Measurements from ENCODE around the gene ASIP. TPM values are rescaled to one million over a fixed set of nuclear protein-coding genes. Genes with fewer than 3 reads are reported as not detected.

ASIP gene
- total and polyA plus RNA-seq, 7 donors: 0.06 to 0.68 (median 0.40) TPM; not detected in 4

GRCh38 chr20:34302723-34303533 is 61.7 kb downstream of the ASIP start, which contains the start of gene AHCY:
Gene AHCY, minus strand, starts transcription at chr20:34303355. Its CDS starts 85 bp downstream, at chr20:34303270.
- peak; percentile 95 to 97 (median 96) for ATAC-seq
- Histone ChIP-seq H3K27ac (peak within 1 kb of the TSS; percentile 96), H3K4me3 (peak within 1 kb of the TSS; percentile 80), H3K4me1 (peaks cover 14% of the 10 kb centered on the region), H3K27me3 (ENCODE audit: insufficient read depth in 3 of 3, low read length in 2 of 3) (no peaks in the 10 kb centered on the region), H3K36me3 (ENCODE audit: insufficient read depth in 1 of 2, low read depth in 1 of 2) (no peaks in the 10 kb centered on the region), H3K9me3 (no peaks in the 10 kb centered on the region)
- 0% methylated on average over 67 to 79 of the region's 79 CpGs for WGBS, 3 donors
- TF ChIP-seq, protein P1, sequence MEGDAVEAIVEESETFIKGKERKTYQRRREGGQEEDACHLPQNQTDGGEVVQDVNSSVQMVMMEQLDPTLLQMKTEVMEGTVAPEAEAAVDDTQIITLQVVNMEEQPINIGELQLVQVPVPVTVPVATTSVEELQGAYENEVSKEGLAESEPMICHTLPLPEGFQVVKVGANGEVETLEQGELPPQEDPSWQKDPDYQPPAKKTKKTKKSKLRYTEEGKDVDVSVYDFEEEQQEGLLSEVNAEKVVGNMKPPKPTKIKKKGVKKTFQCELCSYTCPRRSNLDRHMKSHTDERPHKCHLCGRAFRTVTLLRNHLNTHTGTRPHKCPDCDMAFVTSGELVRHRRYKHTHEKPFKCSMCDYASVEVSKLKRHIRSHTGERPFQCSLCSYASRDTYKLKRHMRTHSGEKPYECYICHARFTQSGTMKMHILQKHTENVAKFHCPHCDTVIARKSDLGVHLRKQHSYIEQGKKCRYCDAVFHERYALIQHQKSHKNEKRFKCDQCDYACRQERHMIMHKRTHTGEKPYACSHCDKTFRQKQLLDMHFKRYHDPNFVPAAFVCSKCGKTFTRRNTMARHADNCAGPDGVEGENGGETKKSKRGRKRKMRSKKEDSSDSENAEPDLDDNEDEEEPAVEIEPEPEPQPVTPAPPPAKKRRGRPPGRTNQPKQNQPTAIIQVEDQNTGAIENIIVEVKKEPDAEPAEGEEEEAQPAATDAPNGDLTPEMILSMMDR (IDR thresholded peaks at IDR 0.05): no peak
- intact Hi-C loops (cut with DNase I): no loop called here
- peak; percentile 97 to 98 for DNase-seq

- DNase-seq: no peak
- H3K27me3 ChIP-seq (ENCODE audit: insufficient read depth in 3 of 3, low read length in 2 of 3): no peaks in the 10 kb centered on the region
- intact Hi-C loops (cut with DNase I): no loop called here
- no peaks in the 10 kb centered on the region for H3K9me3 ChIP-seq
- TF ChIP-seq, protein P1 (IDR thresholded peaks at IDR 0.05): no peak
- H3K4me3 ChIP-seq: no peak overlapping the region
- H3K36me3 ChIP-seq (ENCODE audit: insufficient read depth in 1 of 2, low read depth in 1 of 2): no peaks in the 10 kb centered on the region
- no peak overlapping the region for H3K27ac ChIP-seq
- peaks cover 14% of the 10 kb centered on the region for H3K4me1 ChIP-seq
- 74 to 75% (median 74%) methylated on average over 19 of the region's 19 CpGs for WGBS, 3 donors
- no peak for ATAC-seq
Measured at GRCh38 chr20:34305333-34306230, 64.4 kb downstream of the ASIP start.

- Histone ChIP-seq H3K4me3 (no peak overlapping the region), H3K4me1 (peaks cover 5% of the 10 kb centered on the region), H3K36me3 (ENCODE audit: insufficient read depth in 1 of 2, low read depth in 1 of 2) (no peaks in the 10 kb centered on the region), H3K27me3 (ENCODE audit: insufficient read depth in 3 of 3, low read length in 2 of 3) (peaks cover 0 to 11% (median 4%) of the 10 kb centered on the region in 3 donors), H3K27ac (no peak overlapping the region), H3K9me3 (no peaks in the 10 kb centered on the region)
- intact Hi-C loops (cut with DNase I): loop anchor here (5.0 to 10.0 kb wide), 6 partner anchors 165 to 465 kb away; partner anchors contain the start of gene TP53INP2 (in 1 of the 2)
- DNase-seq: no peak
- TF ChIP-seq, protein P1 (IDR thresholded peaks at IDR 0.05): no peak
- 94 to 100% (median 97%) methylated on average over 3 of the region's 3 CpGs for WGBS, 3 donors
- ATAC-seq: no peak
Measured at GRCh38 chr20:34309691-34310090, 68.5 kb downstream of the ASIP start.

- TF ChIP-seq, protein P1 (IDR thresholded peaks at IDR 0.05): no peak
- no peak for DNase-seq
- intact Hi-C loops (cut with DNase I): loop anchor here (5.0 to 10.0 kb wide), 6 partner anchors 164 to 464 kb away; partner anchors contain the start of gene TP53INP2 (in 1 of the 2)
Measured at GRCh38 chr20:34310481-34311117, 69.4 kb downstream of the ASIP start.

More at GRCh38 chr20:34310481-34311117, 69.4 kb downstream of the ASIP start:
- Histone ChIP-seq H3K36me3 (ENCODE audit: insufficient read depth in 1 of 2, low read depth in 1 of 2) (no peaks in the 10 kb centered on the region), H3K27ac (no peak overlapping the region), H3K4me1 (peaks cover 5% of the 10 kb centered on the region), H3K27me3 (ENCODE audit: insufficient read depth in 3 of 3, low read length in 2 of 3) (peaks cover 0 to 11% (median 4%) of the 10 kb centered on the region in 3 donors), H3K9me3 (no peaks in the 10 kb centered on the region), H3K4me3 (no peak overlapping the region)
- ATAC-seq: no peak
- WGBS, 3 donors: 84 to 88% (median 87%) methylated on average over 19 of the region's 19 CpGs
